ENCODE results near the gene ZNF841. TPM values are rescaled to one million over a fixed set of nuclear protein-coding genes. Genes with fewer than 3 reads are reported as not detected.
A peak's percentile ranks its signal among the peaks of the same experiment; 100 is the strongest.

The ZNF841 gene
- total and polyA plus RNA-seq, 9 of the 15 experiments (the other 6 are each of a cell fraction or from before 2014, with no cell fraction given), result 3.1 to 17.1 (median 11.0) TPM

DNA sequence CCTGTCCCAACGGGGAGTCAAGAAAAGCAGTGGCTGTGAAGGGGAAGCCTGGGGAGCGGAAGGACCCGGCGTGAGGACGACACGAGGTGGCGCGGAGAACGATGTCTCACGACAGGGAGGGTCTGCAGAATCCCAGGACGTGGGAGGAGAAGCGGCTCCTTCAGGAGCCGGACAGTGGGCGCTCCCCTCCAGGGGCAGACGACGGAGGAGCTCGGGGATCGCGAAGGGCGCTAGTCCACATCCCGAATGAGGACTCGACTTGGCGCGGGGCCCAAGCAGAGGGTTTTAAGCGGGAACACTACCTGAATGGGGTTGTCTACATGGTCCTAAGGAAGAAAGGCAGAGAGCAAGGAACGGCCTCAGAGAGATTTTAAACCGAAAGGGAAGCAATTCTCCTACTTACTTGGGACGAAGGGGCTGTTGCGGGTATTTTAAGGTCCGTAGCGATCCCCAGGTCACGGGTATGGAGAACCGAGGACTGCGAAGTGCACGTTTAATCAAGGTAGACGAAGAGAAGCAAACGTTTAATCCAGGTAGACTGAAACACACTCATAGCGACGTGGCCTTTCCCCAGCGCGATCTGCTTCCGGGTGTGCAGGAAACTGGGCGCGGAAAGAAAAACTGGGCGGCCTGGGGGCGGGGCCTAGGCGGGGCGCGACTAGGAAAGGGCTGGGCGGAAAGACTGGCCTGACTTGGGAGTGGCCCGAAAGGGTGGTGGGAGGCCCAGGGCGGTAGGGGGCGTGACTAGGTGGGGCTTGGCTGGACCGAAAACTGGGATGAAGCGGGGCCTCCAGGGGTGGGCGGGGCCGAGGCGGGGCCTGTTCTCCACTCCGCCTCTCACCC lies at the start of gene ZNF841 (continued):
- TF ChIP-seq, protein P1, sequence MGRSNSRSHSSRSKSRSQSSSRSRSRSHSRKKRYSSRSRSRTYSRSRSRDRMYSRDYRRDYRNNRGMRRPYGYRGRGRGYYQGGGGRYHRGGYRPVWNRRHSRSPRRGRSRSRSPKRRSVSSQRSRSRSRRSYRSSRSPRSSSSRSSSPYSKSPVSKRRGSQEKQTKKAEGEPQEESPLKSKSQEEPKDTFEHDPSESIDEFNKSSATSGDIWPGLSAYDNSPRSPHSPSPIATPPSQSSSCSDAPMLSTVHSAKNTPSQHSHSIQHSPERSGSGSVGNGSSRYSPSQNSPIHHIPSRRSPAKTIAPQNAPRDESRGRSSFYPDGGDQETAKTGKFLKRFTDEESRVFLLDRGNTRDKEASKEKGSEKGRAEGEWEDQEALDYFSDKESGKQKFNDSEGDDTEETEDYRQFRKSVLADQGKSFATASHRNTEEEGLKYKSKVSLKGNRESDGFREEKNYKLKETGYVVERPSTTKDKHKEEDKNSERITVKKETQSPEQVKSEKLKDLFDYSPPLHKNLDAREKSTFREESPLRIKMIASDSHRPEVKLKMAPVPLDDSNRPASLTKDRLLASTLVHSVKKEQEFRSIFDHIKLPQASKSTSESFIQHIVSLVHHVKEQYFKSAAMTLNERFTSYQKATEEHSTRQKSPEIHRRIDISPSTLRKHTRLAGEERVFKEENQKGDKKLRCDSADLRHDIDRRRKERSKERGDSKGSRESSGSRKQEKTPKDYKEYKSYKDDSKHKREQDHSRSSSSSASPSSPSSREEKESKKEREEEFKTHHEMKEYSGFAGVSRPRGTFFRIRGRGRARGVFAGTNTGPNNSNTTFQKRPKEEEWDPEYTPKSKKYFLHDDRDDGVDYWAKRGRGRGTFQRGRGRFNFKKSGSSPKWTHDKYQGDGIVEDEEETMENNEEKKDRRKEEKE (IDR thresholded peaks at IDR 0.05; ENCODE audit: borderline replicate concordance in 1 of 2, control insufficient read depth in 1 of 2, low read depth in 2 of 2, low read length in 1 of 2), result no peak
- TF ChIP-seq, protein P2, sequence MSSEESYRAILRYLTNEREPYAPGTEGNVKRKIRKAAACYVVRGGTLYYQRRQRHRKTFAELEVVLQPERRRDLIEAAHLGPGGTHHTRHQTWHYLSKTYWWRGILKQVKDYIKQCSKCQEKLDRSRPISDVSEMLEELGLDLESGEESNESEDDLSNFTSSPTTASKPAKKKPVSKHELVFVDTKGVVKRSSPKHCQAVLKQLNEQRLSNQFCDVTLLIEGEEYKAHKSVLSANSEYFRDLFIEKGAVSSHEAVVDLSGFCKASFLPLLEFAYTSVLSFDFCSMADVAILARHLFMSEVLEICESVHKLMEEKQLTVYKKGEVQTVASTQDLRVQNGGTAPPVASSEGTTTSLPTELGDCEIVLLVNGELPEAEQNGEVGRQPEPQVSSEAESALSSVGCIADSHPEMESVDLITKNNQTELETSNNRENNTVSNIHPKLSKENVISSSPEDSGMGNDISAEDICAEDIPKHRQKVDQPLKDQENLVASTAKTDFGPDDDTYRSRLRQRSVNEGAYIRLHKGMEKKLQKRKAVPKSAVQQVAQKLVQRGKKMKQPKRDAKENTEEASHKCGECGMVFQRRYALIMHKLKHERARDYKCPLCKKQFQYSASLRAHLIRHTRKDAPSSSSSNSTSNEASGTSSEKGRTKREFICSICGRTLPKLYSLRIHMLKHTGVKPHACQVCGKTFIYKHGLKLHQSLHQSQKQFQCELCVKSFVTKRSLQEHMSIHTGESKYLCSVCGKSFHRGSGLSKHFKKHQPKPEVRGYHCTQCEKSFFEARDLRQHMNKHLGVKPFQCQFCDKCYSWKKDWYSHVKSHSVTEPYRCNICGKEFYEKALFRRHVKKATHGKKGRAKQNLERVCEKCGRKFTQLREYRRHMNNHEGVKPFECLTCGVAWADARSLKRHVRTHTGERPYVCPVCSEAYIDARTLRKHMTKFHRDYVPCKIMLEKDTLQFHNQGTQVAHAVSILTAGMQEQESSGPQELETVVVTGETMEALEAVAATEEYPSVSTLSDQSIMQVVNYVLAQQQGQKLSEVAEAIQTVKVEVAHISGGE (CRISPR knock-in tag; IDR thresholded peaks at IDR 0.05), result peak in 1 of 3 experiments; percentile 96; a peak in 3 of 6 replicates
- no peak for TF ChIP-seq NCOA6 (IDR thresholded peaks at IDR 0.05)
- TF ChIP-seq NFIX (CRISPR knock-in tag; IDR thresholded peaks at IDR 0.05; ENCODE audit: low read depth), result no peak
- TF ChIP-seq, protein P3, sequence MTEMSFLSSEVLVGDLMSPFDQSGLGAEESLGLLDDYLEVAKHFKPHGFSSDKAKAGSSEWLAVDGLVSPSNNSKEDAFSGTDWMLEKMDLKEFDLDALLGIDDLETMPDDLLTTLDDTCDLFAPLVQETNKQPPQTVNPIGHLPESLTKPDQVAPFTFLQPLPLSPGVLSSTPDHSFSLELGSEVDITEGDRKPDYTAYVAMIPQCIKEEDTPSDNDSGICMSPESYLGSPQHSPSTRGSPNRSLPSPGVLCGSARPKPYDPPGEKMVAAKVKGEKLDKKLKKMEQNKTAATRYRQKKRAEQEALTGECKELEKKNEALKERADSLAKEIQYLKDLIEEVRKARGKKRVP (CRISPR knock-in tag; IDR thresholded peaks at IDR 0.05), result no peak
- no peak for TF ChIP-seq ZNF707 (CRISPR knock-in tag; conservative IDR thresholded peaks at IDR 0.05)
- no peak for TF ChIP-seq ZNF197 (CRISPR knock-in tag; IDR thresholded peaks at IDR 0.05; ENCODE audit: low read depth)
- no peak for TF ChIP-seq ZNF316 (IDR thresholded peaks at IDR 0.05)
- TF ChIP-seq ZNF253 (CRISPR knock-in tag; conservative IDR thresholded peaks at IDR 0.05), result no peak
- TF ChIP-seq E2F3 (CRISPR knock-in tag; IDR thresholded peaks at IDR 0.05), result no peak
- TF ChIP-seq DIDO1 (tag; IDR thresholded peaks at IDR 0.05; ENCODE audit: low read depth), result no peak
- peak in 1 of 2 experiments; percentile 53; a peak in 2 of 4 replicates for TF ChIP-seq HDAC1 (IDR thresholded peaks at IDR 0.05)
